Hematopoietic multipotent progenitor cell (in vitro differentiated cells): Measurements from ENCODE around the gene BMPR1B. TPM values are rescaled to one million over a fixed set of nuclear protein-coding genes. Genes with fewer than 3 reads are reported as not detected.
A peak's percentile ranks its signal among the peaks of the same experiment; 100 is the strongest.

Source experiments
- DNase-seq, 3 donors: peaks; one replicate each; pipeline ENCODE4 v3.0.0-alpha.2; 2011 to 2015; ENCODE audit warnings: low read depth in 2 of 3, low spot score in 2 of 3
- total RNA-seq: library from RNA; depleted of rRNA; stranded (reverse); fragments of >200 nt; gene quantifications from one replicate; pipeline ENCODE4 v1.2.3, GENCODE V29; 2012

BMPR1B gene
- total RNA-seq, 1 donor = 2.4 TPM

GRCh38 chr4:95018785-95019184, 261.0 kb downstream of the BMPR1B start:
- DNase-seq = no peak

GRCh38 chr4:95020521-95020920, 262.8 kb downstream of the BMPR1B start:
- no peak for DNase-seq

- no peak for DNase-seq
Measured at GRCh38 chr4:95021099-95021498, 263.3 kb downstream of the BMPR1B start.

GRCh38 chr4:95023110-95023509, 265.4 kb downstream of the BMPR1B start:
- DNase-seq = no peak

- no peak for DNase-seq
Measured at GRCh38 chr4:95027905-95028618, 270.3 kb downstream of the BMPR1B start.

DNA sequence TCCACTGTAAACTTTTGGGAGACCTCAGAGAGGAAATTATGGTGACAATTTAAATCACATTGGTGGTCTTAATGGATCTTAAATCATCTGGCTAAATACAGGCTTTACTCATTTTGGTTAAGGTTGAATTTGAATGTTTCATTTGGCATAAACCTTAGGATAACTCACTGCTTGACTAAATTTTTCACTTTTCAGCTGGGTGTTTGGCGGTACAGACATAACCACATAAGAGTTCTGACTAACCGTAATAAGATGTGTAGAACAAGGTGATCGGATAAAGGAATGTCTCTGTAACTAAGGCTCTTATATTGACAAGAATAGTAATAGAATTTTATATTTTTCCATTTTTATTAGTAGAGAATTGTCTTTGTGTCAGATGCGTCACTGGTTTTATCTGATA, 281.0 kb downstream of the BMPR1B start:
- DNase-seq = no peak

- DNase-seq = no peak
Measured at GRCh38 chr4:95044324-95044837, 286.6 kb downstream of the BMPR1B start.

DNA sequence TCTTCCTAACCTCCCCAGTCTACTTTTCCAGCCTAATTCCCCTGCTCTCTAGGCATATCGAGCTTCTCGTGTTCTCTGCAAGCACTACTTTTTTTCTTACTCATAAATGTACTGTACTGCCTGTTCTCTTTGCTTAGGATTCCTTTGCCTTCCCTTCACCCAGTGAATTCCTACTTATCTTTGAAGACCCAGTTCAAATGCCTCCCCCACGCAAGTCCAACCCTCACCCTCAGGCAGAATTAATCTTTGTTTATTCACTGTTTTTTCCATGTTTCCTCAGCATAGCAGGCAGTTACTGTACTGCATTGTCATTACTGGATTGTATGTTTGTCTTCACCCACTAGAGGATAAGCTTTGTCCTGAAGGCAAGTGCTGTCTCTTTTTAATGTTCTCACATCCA, 287.7 kb downstream of the BMPR1B start:
- DNase-seq = no peak

- DNase-seq = no peak
Measured at GRCh38 chr4:95048296-95048695, 290.5 kb downstream of the BMPR1B start.

DNA sequence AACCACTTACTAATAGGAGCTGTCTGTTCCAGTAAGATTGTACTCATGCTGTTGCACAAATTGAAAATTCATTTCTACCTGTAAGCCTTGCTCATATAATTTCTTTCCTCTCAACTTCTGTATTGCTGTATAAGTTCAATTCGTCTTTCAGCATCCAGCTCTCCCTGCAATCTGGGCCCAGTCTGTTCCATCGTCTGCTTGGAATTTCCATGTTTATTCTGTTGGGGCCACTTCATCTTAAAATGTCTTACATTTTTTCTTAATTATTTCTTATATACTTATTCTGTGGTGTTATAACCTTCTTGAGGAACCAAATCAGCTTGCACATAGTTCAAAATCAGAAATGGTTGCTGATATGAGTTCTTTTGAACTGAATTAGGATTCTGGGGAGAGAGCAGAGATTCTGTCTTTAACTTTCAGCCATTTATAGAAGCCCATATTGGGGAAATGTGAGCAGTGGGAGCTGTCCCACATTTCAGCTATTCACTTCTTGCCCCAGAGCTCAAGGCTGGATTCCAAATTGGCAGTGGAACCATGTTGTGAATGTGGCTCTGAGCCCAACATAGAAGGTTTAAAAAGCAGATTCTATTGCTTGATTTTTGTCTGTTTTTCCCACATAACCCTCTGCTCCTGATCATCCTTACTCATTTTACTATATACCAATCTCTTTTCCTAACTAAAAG, 291.9 kb downstream of the BMPR1B start:
- no peak for DNase-seq

GRCh38 chr4:95050980-95051701, 293.4 kb downstream of the BMPR1B start:
- no peak for DNase-seq

DNA sequence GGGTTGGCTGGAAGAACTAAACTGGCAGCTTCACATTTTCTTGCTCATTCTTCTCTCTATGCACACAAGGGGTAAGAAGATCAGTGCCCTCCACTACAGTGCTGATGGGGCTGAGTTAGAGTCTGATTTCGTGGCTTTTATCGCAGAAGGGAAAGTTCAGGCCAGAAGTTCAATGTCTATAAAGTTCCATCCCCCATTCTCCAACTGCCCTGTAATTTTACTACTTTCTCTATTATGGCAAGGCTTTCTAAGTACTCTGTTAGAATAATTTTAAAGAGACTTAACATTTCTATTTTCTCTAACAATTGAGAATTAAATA, 293.9 kb downstream of the BMPR1B start:
- DNase-seq = no peak

- DNase-seq = no peak
Measured at GRCh38 chr4:95058991-95059390, 301.2 kb downstream of the BMPR1B start.

GRCh38 chr4:95059663-95060062, 301.9 kb downstream of the BMPR1B start:
- DNase-seq = no peak

- DNase-seq = no peak
Measured at GRCh38 chr4:95061220-95061619, 303.5 kb downstream of the BMPR1B start.

GRCh38 chr4:95061801-95062200, 304.0 kb downstream of the BMPR1B start:
- peak in 2 of 3 donors; percentile 9 to 55 for DNase-seq

DNA sequence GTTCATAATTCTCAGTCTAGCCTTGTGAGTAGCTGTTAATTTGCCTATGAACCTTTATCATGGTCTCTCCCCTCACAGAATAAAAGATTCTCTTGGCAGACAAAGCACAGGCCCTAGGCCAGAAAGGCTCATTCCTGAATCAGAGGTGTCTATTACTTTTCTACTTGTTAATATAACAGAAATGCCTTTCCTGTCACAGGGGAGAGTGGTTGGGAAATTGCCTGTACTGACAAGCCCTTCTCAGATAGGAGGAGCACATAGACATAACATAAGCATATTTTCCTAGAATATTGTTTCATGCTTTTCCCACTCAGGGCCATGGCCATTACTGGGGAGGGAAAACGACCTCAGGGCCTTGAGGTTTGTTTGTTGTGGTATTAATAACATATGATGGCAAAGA, 308.3 kb downstream of the BMPR1B start:
- no peak for DNase-seq

- DNase-seq = no peak
Measured at GRCh38 chr4:95068401-95068800, 310.6 kb downstream of the BMPR1B start.

DNA sequence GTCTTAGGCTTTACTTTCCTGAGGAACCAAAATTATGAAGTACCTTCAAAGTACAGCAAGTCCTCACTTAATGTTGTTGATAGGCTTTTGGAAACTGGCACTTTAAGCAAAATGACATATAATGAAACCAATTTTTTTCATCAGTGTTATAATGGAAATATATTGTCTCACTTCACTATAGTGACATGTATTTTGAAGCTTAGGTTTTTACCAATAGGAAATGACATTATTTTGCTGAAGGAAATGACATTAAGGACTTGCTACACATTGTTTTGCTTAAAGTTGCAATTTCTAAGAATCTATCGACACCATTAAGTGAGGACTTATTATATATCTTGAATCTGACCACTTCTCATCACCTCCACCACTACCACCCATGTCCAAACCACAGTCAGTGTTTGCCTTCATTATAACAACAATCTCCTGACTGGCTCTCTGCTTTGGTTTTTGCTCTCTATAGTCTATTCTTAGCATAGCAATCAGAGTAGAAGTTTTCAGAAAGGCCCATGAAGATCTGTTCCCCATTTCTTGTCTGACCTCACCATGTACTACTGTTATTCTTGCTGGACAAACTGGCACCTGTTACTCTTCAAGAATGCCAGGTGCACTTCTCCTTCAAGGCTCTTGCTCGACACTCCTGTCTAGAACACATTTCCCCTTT, 311.2 kb downstream of the BMPR1B start:
- DNase-seq = no peak

- no peak for DNase-seq
Measured at GRCh38 chr4:95071851-95072250, 314.1 kb downstream of the BMPR1B start.

DNA sequence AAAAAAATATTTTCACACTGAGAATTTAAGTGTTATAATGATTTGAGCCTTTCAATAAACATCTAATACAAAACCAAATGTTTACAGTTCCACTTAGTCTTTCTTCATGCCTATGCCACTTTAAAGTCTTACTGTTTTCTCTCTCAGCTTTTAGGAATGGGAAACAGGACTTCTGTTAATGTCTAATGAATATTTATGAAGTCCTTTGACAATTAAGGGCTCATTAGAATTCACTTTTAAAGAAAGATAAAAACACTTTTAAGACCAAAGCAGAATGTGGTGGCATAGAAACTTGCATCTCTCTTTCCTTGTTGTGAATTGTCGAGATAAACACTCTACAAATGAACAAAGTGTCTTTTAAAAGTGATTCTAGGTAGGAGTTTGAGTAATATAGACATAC, 315.9 kb downstream of the BMPR1B start:
- no peak for DNase-seq
